DMS53 (cell line): ENCODE data around the gene GCDH.
"Not testable (repeated sequence)": the region's sequence is repeated elsewhere in the genome, so short reads cannot be mapped to it uniquely, and the experiment has no call there.

Experiments used
- DNase-seq: peaks from one replicate; lab custom pipeline; 2025; lab: John Stamatoyannopoulos, UW

GCDH gene

GRCh38 chr19:12872941-12873890 is 17.7 kb upstream of the GCDH start:
- DNase-seq = peak; percentile 97

- DNase-seq = peak; percentile 47
These were observed 16.8 kb upstream of the GCDH start for GRCh38 chr19:12873891-12874745.

- DNase-seq = no peak
These were observed 15.9 kb upstream of the GCDH start for GRCh38 chr19:12875086-12875485.

GRCh38 chr19:12880551-12881171 is 10.3 kb upstream of the GCDH start:
- DNase-seq = peak; percentile 62

GRCh38 chr19:12881172-12881808 is 9.7 kb upstream of the GCDH start, which contains the start of gene DNASE2:
Gene DNASE2, minus strand, starts transcription at chr19:12881449. Its CDS starts 74 bp downstream, at chr19:12881375.
- DNase-seq = peak; percentile 97

- no peak for DNase-seq
These were observed 8.4 kb upstream of the GCDH start for GRCh38 chr19:12882589-12882988.

GRCh38 chr19:12884202-12884601 is 6.8 kb upstream of the GCDH start:
- no peak for DNase-seq

GRCh38 chr19:12884627-12884925 is 6.4 kb upstream of the GCDH start:
- DNase-seq = no peak

- DNase-seq = peak; percentile 99
These were observed 5.8 kb upstream of the GCDH start for GRCh38 chr19:12884926-12885748.

GRCh38 chr19:12885749-12886650 is 5.0 kb upstream of the GCDH start:
- DNase-seq = no peak

GRCh38 chr19:12886651-12886968 is 4.3 kb upstream of the GCDH start:
- DNase-seq = no peak

GRCh38 chr19:12886969-12887747 is 3.8 kb upstream of the GCDH start, which contains the start of gene KLF1:
Gene KLF1, minus strand, starts transcription at chr19:12887201. Its CDS starts 61 bp downstream, at chr19:12887140.
- DNase-seq = no peak

- DNase-seq = no peak
These were observed 2.9 kb upstream of the GCDH start for GRCh38 chr19:12888006-12888603.

GRCh38 chr19:12890299-12890786 is 617 bp upstream of the GCDH start:
- not testable (repeated sequence) for DNase-seq

GRCh38 chr19:12891553-12892021 is 627 bp downstream of the GCDH start:
- peak; percentile 40 for DNase-seq

GRCh38 chr19:12893582-12893981 is 2.6 kb downstream of the GCDH start:
- no peak for DNase-seq

- no peak for DNase-seq
These were observed 5.5 kb downstream of the GCDH start for GRCh38 chr19:12896460-12896859.

GRCh38 chr19:12899891-12900518 is 9.0 kb downstream of the GCDH start:
- DNase-seq = no peak
